CD4-positive, alpha-beta T cell treated with Interleukin-6 at 100 ng/mL for 8 hours (primary cell): ENCODE results near the gene ZNF750.

Experiments used
- DNase-seq: peaks from one replicate; pipeline ENCODE4 v3.0.0-alpha.2; 2020; ENCODE audit warnings: mixed read lengths, low spot score

Gene ZNF750

GRCh38 chr17:82872591-82873520 lies 33.0 kb upstream of the ZNF750 start:
- DNase-seq = no peak

GRCh38 chr17:82871776-82872561 lies 32.1 kb upstream of the ZNF750 start:
- no peak for DNase-seq

DNA sequence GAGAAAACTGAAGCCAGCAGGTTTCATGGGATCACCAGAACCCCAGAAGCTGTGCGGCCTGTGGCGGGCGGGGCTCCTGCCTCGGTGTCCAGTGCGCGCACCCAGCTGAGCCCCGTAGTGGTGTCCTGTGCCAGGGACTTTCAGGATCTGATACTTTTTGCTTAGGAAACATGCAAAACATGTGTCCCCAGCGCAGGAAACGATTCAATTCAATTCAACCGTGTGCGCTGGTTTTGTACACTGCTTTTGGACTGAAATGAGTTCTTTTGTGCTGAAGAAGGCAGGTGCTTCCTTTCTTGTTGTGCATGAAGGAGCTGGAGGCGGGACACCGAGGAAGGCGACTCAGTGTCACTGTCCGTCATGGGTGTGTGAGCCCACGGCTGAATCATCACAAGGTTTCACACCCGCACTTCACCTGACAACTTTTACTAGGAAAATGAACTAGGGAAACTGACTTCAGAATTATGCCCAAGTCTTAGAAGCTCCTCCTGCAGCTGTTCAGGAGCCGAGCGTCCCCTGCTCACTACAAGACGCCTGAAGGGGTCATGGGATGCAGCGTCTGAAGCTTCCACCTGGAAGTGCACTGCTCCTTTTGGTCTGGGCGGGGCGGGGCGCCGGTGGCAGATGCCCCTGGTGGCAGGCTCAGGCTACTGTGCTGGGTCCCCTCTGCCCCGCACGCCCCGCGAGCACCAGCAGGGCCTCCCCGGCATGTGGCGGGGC lies 31.4 kb upstream of the ZNF750 start:
- DNase-seq = no peak

- no peak for DNase-seq
Measured at GRCh38 chr17:82870541-82870940, 30.7 kb upstream of the ZNF750 start.

DNA sequence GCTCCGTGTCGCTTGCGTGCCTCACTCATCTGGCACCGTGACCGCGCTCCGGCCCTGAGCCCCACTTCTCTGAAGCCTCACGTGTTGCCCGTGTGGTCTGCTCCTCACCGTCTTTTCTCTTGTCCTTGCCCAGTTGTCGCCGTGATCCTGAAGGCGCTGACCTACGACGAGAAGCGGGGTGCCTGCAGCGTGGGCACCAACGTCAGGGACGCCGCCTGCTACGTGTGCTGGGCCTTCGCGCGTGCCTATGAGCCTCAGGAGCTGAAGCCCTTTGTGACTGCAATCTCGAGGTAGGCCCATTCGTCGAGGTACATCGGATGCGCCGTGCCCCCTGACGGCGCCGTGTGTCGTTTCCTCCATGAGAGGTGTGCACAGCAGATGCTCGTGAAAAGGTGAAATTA lies 30.3 kb upstream of the ZNF750 start:
- DNase-seq = no peak

- DNase-seq = no peak
Measured at GRCh38 chr17:82869536-82869935, 29.7 kb upstream of the ZNF750 start.

GRCh38 chr17:82868715-82869131 lies 28.9 kb upstream of the ZNF750 start:
- DNase-seq = no peak

- no peak for DNase-seq
Measured at GRCh38 chr17:82867763-82868325, 28.0 kb upstream of the ZNF750 start.

DNA sequence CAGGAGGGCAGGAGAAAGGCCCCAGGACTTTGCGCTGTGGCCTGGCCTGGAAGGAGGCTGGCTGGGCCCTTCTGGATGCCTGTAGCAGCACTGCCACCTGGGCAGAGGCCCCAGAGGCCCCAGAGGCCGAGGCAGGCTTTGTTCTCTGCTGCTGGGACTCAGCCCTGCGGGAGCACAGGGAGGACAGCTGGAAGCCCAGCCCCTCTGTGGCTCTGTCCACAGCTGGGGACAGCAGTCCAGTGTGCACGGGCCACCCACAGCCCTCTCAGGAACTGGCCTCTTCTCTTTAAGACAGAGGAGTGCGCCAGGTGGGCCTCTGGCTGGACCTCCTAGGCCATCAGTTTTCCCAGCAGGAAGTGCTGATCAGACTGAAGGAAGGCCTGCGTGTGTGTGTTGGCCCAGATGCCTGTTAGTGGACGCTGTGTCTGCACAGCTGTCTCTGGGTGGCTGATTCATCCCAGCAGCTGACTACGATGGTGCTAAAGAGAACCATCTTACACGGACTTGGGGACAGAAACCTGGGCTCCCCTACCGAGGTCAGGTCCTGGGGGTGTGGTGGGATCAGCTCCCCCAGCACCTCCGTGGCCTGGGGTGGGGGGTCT lies 26.9 kb upstream of the ZNF750 start:
- no peak for DNase-seq

GRCh38 chr17:82865774-82866395 lies 26.1 kb upstream of the ZNF750 start:
- no peak for DNase-seq

GRCh38 chr17:82865274-82865673 lies 25.5 kb upstream of the ZNF750 start:
- no peak for DNase-seq

DNA sequence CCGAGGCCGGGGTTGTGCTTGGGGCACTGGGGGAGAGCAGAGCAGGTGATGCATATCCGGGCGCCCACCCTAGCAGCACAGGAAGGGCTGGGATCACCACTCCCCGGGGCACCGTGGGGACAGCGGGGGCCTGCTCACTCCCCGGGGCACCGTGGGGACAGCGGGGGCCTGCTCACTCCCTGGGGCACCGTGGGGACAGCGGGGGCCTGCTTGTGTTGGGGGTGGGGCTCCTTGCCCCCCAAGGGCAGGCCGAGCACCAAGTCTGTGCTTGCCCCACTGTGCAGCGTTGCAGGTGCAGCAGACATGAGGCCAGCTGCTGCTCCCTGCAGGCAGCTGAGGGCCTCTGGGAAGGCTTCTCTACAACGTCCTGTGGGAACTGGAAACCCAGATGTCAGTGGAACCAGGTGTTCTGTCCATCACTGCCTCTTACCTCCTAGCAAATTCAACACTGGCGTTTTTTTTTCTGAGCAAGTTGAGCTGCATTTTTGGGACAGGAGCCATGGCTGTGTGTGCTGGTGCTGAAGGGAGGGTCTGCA lies 25.0 kb upstream of the ZNF750 start:
- DNase-seq = no peak

GRCh38 chr17:82863941-82864712 lies 24.3 kb upstream of the ZNF750 start:
- peak; percentile 95 for DNase-seq

DNA sequence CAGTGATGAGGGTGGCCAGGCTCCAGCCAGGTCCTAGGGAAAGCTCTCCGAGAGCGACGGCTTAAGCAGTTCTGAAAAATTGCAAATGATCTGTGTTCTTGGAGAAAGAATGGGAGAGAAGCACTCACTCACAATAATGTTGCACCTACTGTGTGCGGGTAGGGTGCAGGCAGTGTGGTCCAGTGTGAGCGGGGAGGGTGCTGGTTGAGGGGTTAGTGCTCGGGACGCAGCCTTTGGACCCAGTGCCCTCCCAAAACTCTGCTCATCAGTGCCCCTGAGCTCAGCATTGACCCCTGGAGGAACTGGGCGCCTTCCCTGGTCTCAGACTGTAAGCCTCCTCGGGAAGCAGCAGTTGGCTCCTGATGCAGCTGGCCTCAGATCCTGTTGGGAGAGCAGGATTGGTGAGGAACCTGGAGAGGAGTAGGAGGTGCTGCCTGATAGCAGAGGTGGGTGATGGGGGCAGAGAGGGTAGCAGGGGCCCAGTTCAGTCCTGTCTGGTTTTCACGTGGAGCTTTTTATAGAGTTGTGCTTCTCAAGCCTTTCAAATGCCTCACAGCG lies 23.6 kb upstream of the ZNF750 start:
- no peak for DNase-seq

- DNase-seq = no peak
Measured at GRCh38 chr17:82862737-82863382, 23.0 kb upstream of the ZNF750 start.

- no peak for DNase-seq
Measured at GRCh38 chr17:82862191-82862590, 22.4 kb upstream of the ZNF750 start.

- no peak for DNase-seq
Measured at GRCh38 chr17:82861393-82861775, 21.6 kb upstream of the ZNF750 start.

GRCh38 chr17:82860606-82861392 lies 21.0 kb upstream of the ZNF750 start:
- DNase-seq = no peak
